Spleen (tissue), 11 donors: ENCODE data around the gene CPNE8. TPM values are rescaled to one million over a fixed set of nuclear protein-coding genes. Genes with fewer than 3 reads are reported as not detected.

Source experiments
- DNase-seq: peaks from one replicate; pipeline ENCODE4 v3.0.0-alpha.2; 2020
- H3K27ac ChIP-seq, 8 donors: fragments of 200-600 bp; sonication (generic) in 7 of 8; 1 replicate in 4 of 8; 2 replicates in 4 of 8; pipeline versions ENCODE4 v1.5.0 to v1.8.0; 2016 to 2021; ENCODE audit warnings: inconsistent platforms in 4 of 8, mild to moderate bottlenecking in 4 of 8, moderate library complexity in 1 of 8
- H3K27me3 ChIP-seq, 7 donors: fragments of 200-600 bp; sonication (generic) in 6 of 7; replicated peaks in 1 of 7; 1 replicate in 4 of 7; 2 replicates in 3 of 7; pipeline versions ENCODE4 v1.5.0 to v1.8.0; 2016 to 2021; ENCODE audit warnings: inconsistent platforms in 3 of 7, mild to moderate bottlenecking in 1 of 7
- H3K36me3 ChIP-seq, 6 donors: fragments of 200-600 bp; sonication (generic) in 5 of 6; 1 replicate in 4 of 6; 2 replicates in 2 of 6; pipeline versions ENCODE4 v1.5.0 to v1.8.0; 2016 to 2021; ENCODE audit warnings: inconsistent platforms in 2 of 6
- H3K4me1 ChIP-seq, 6 donors: fragments of 200-600 bp; sonication (generic) in 5 of 6; 1 replicate in 3 of 6; 2 replicates in 3 of 6; pipeline versions ENCODE4 v1.5.0 to v1.8.0; 2016 to 2021; ENCODE audit warnings: inconsistent platforms in 3 of 6
- H3K4me3 ChIP-seq, 8 donors: fragments of 200-600 bp; sonication (generic) in 7 of 8; 1 replicate in 4 of 8; 2 replicates in 4 of 8; pipeline versions ENCODE4 v1.5.0 to v1.8.0; 2016 to 2021; ENCODE audit warnings: inconsistent platforms in 4 of 8, mild to moderate bottlenecking in 4 of 8, moderate library complexity in 2 of 8
- H3K9me3 ChIP-seq, 8 donors: fragments of 200-600 bp; sonication (generic) in 7 of 8; 1 replicate in 4 of 8; 2 replicates in 4 of 8; pipeline versions ENCODE4 v1.5.0 to v1.8.0; 2016 to 2021; ENCODE audit warnings: inconsistent platforms in 4 of 8
- CTCF ChIP-seq, 11 experiments: fragments of 200-600 bp in 7 of 11; fragments of 450-650 bp in 4 of 11; sonication (generic) in 4 of 11; IDR thresholded peaks in 8 of 11; conservative IDR thresholded peaks in 3 of 11; 1 replicate in 7 of 11; 2 replicates in 4 of 11; pipeline versions ENCODE4 v1.4.0 to v1.8.0; 2016 to 2021; ENCODE audit warnings: antibody characterized with exemption in 11 of 11, inconsistent platforms in 4 of 11, mild to moderate bottlenecking in 1 of 11
- POLR2A ChIP-seq, 3 donors: fragments of 450-650 bp; IDR thresholded peaks; one replicate each; pipeline ENCODE4 v1.5.1; 2017; ENCODE audit warnings: antibody characterized with exemption in 3 of 3, mild to moderate bottlenecking in 1 of 3
- POLR2AphosphoS5 ChIP-seq, 3 donors: sonication (generic); formaldehyde crosslinking; IDR thresholded peaks; one replicate each; pipeline ENCODE4 v1.5.1; 2017; ENCODE audit warnings: antibody characterized with exemption in 3 of 3
- WGBS, 5 donors: extraction: QIAGEN DNeasy Blood & Tissue Kit in 3 of 5; methylation state at CpG; one replicate each; pipeline versions ENCODE4 v1.1.5 to v1.1.7; 2013 to 2018; 5-methylcytosine and 5-hydroxymethylcytosine counted together
- intact Hi-C: fragments of 100-400 bp; cut with DNase I; formaldehyde crosslinking; loops from one replicate; pipeline ENCODE4 v1.15.0; 2023; ENCODE audit warnings: low total_unique reads
- polyA plus RNA-seq, 3 donors: library from polyadenylated mRNA; stranded (reverse); fragments of 200-250 nt; gene quantifications; one replicate each; pipeline ENCODE4 v1.2.1, GENCODE V29; 2013
- total RNA-seq, 7 donors: library from RNA; depleted of rRNA in 3 of 7; stranded (reverse); fragments of >200 nt in 3 of 7; fragmentation: NEBNext Ultra II Directional in 4 of 7; extraction: Animal tissue kit (Norgen Biotek cat#: 25700) in 4 of 7; gene quantifications; one replicate each; pipeline versions ENCODE4 v1.1.0 to v1.2.1, GENCODE V29; 2016 to 2021
- donor health status: healthy with polysubstance abuse.
- donor health status: DM: no; HTN: no; CAD: no; lungs with moderate emphysema.
- donor health status: DM: no; HTN: no; CAD: no.
- donor health status: Bipolar disorder and iron deficiency.
- donor health status: healthy.
- donor health status: DM: no; HTN: no; CAD: no.
- donor health status: DM: yes; HTN: yes; CAD: no.

The CPNE8 gene
- total and polyA plus RNA-seq, 10 donors, result 5.4 to 42.4 (median 30.2) TPM

DNA sequence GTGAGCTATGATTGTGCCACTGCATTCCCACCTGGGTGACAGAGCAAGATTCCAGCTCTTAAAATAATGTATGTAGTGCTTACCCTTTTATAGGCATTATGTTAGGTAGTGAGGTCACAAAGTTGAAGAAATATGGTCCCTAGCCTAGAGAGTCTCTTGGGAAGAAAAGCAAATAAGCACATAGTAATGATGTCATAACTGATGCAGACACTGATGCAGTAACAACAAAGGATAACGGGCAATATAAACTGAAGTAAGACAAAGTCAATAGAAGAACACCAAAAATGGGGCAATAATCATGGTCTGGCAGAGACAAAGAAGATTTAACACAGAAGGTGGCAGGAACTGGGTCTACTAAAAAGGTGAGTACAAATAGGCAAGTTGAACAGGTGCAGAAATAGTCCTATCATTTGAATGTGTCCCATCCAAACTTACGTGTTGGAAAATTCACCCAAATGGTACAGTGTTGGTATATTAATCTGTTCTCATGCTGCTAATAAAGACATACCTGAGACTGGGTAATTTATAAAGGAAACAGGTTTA is 93.5 kb downstream of the CPNE8 start:
- Histone ChIP-seq H3K36me3 (peaks cover 0 to 15% (median 0%) of the 10 kb centered on the region in 6 donors), H3K27me3 (no peaks in the 10 kb centered on the region), H3K27ac (no peak overlapping the region), H3K4me3 (no peak overlapping the region), H3K4me1 (no peaks in the 10 kb centered on the region), H3K9me3 (peaks cover 0 to 20% (median 5%) of the 10 kb centered on the region in 8 donors)
- WGBS, 5 donors, result 95 to 99% (median 96%) methylated on average over 2 of the region's 2 CpGs
- no peak for TF ChIP-seq CTCF (IDR thresholded peaks at IDR 0.05 in 8 of 11, conservative IDR thresholded peaks at IDR 0.05 in 3 of 11)
- TF ChIP-seq POLR2AphosphoS5 (IDR thresholded peaks at IDR 0.05), result no peak
- no peak for TF ChIP-seq POLR2A (IDR thresholded peaks at IDR 0.05)
- no peak for DNase-seq
- intact Hi-C loops, result no loop called here

- intact Hi-C loops, result no loop called here
- H3K27me3 ChIP-seq, result no peaks in the 10 kb centered on the region
Observed at GRCh38 chr12:38809832-38810231, 95.6 kb downstream of the CPNE8 start.

DNA sequence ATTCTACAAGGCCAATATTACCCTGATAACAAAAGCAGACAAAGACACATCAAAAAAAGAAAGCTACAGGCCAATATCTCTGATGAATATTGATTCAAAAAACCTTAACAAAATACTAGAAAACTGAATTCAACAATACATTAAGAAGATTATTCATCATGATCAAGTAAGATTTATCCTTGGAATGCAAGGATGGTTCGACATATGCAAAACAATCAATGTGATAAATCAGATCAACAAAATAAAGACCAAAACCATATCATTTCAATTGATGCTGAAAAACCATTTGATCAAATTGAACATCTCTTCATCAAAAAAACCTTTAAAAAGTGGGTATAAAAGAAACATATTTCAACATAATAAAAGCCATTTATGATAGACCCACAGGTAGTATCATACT is 117.3 kb downstream of the CPNE8 start:
- H3K27ac ChIP-seq, result no peak overlapping the region
- H3K27me3 ChIP-seq, result no peaks in the 10 kb centered on the region
- DNase-seq, result no peak
- no peaks in the 10 kb centered on the region for H3K4me1 ChIP-seq
- no peaks in the 10 kb centered on the region for H3K36me3 ChIP-seq
- peaks cover 0 to 57% (median 49%) of the 10 kb centered on the region in 8 donors for H3K9me3 ChIP-seq
- intact Hi-C loops, result no loop called here
- H3K4me3 ChIP-seq, result no peak overlapping the region
- TF ChIP-seq POLR2AphosphoS5 (IDR thresholded peaks at IDR 0.05) (no peak), POLR2A (IDR thresholded peaks at IDR 0.05) (no peak), CTCF (IDR thresholded peaks at IDR 0.05 in 8 of 11, conservative IDR thresholded peaks at IDR 0.05 in 3 of 11) (no peak)
- WGBS, 5 donors, result 81 to 95% (median 90%) methylated on average over 1 of the region's 1 CpG

More at GRCh38 chr12:38809832-38810231, 95.6 kb downstream of the CPNE8 start:
- H3K4me1 ChIP-seq, result no peaks in the 10 kb centered on the region
- no peak for DNase-seq
- no peak overlapping the region for H3K27ac ChIP-seq
- H3K36me3 ChIP-seq, result peaks cover 0 to 15% (median 0%) of the 10 kb centered on the region in 6 donors
- H3K9me3 ChIP-seq, result peaks cover 0 to 20% (median 5%) of the 10 kb centered on the region in 8 donors
- H3K4me3 ChIP-seq, result no peak overlapping the region
- no peak for TF ChIP-seq POLR2A (IDR thresholded peaks at IDR 0.05)
- TF ChIP-seq POLR2AphosphoS5 (IDR thresholded peaks at IDR 0.05), result no peak
- no peak for TF ChIP-seq CTCF (IDR thresholded peaks at IDR 0.05 in 8 of 11, conservative IDR thresholded peaks at IDR 0.05 in 3 of 11)

DNA sequence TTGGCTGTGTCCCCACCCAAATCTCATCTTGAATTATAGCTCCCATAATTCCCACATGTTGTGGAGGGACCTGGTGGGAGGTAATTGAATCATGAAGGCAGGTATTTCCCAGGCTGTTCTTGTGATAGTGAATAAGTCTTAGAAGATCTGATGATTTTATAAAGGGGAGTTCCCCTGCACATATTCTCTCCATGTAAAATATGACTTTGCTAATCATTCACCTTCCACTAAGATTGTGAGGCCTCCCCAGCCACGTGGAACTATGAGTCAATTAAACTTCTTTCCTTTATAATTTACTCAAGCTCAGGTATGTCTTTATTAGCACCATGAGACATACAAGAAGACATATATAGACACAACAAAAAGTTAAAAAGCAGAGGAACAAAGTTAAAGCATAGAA is 120.0 kb downstream of the CPNE8 start:
- no peak overlapping the region for H3K4me3 ChIP-seq
- no peak for DNase-seq
- H3K27ac ChIP-seq, result no peak overlapping the region
- no peaks in the 10 kb centered on the region for H3K4me1 ChIP-seq
- intact Hi-C loops, result no loop called here
- TF ChIP-seq POLR2A (IDR thresholded peaks at IDR 0.05), result no peak
- TF ChIP-seq CTCF (IDR thresholded peaks at IDR 0.05 in 8 of 11, conservative IDR thresholded peaks at IDR 0.05 in 3 of 11), result no peak
- no peak for TF ChIP-seq POLR2AphosphoS5 (IDR thresholded peaks at IDR 0.05)
- H3K27me3 ChIP-seq, result no peaks in the 10 kb centered on the region
- WGBS, 5 donors, result 64 to 85% (median 73%) methylated on average over 1 of the region's 1 CpG
- peaks cover 0 to 46% (median 39%) of the 10 kb centered on the region in 8 donors for H3K9me3 ChIP-seq
- H3K36me3 ChIP-seq, result no peaks in the 10 kb centered on the region
